PC-3 (cell line): ENCODE results near the gene NENF.

ENCODE experiments used
- EZH2 ChIP-seq: fragments of 300-600 bp; sonication (generic); IDR thresholded peaks from one replicate; pipeline ENCODE4 v1.6.1; 2017; ENCODE audit warnings: antibody characterized with exemption, mild to moderate bottlenecking, low read length; ENCODE audit not compliant: unreplicated experiment
- EZH2phosphoT487 ChIP-seq: fragments of 300-600 bp; sonication (generic); IDR thresholded peaks from 2 replicates; pipeline ENCODE4 v1.6.1; 2018; ENCODE audit warnings: mild to moderate bottlenecking, antibody characterized with exemption, low read length, borderline replicate concordance
- TF ChIP-seq, protein P1 (sequence below): fragments of 300-600 bp; sonication (generic); conservative IDR thresholded peaks from 2 replicates; pipeline ENCODE4 v1.5.1; 2017; ENCODE audit warnings: antibody characterized with exemption, low read depth, mild to moderate bottlenecking, low read length

DNA sequence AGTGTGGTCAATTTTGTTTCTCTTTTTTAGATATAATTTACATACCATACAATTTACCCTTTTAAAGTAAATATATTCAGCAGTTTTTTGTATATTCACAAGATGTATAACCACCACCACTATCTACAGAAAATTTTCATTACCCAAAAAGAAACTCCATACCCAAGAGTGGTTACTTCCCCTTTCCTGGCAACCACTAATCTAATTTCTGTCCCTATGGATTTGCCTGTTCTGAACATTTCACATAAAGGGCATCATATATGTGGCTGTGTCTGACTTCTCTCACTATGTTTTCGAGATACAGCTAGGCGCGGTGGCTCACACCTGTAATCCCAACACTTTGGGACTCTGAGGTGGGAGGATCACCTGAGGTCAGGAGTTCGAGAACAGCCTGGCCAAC is 31.7 kb upstream of the NENF start:
- TF ChIP-seq, protein P1, sequence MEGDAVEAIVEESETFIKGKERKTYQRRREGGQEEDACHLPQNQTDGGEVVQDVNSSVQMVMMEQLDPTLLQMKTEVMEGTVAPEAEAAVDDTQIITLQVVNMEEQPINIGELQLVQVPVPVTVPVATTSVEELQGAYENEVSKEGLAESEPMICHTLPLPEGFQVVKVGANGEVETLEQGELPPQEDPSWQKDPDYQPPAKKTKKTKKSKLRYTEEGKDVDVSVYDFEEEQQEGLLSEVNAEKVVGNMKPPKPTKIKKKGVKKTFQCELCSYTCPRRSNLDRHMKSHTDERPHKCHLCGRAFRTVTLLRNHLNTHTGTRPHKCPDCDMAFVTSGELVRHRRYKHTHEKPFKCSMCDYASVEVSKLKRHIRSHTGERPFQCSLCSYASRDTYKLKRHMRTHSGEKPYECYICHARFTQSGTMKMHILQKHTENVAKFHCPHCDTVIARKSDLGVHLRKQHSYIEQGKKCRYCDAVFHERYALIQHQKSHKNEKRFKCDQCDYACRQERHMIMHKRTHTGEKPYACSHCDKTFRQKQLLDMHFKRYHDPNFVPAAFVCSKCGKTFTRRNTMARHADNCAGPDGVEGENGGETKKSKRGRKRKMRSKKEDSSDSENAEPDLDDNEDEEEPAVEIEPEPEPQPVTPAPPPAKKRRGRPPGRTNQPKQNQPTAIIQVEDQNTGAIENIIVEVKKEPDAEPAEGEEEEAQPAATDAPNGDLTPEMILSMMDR: no peak
- TF ChIP-seq EZH2 (no peak), EZH2phosphoT487 (no peak)
